GM19372 (cell line): Measurements from ENCODE around the gene NUP214.
"Not testable (repeated sequence)": the region's sequence is repeated elsewhere in the genome, so short reads cannot be mapped to it uniquely, and the experiment has no call there.

Source experiments
- ATAC-seq: cut with Tn5 transposase; IDR thresholded peaks from one replicate; pipeline ENCODE4 v1.9.1; 2021; ENCODE audit warnings: mild to moderate bottlenecking, low read depth, moderate library complexity; ENCODE audit not compliant: unreplicated experiment

NUP214 gene

DNA sequence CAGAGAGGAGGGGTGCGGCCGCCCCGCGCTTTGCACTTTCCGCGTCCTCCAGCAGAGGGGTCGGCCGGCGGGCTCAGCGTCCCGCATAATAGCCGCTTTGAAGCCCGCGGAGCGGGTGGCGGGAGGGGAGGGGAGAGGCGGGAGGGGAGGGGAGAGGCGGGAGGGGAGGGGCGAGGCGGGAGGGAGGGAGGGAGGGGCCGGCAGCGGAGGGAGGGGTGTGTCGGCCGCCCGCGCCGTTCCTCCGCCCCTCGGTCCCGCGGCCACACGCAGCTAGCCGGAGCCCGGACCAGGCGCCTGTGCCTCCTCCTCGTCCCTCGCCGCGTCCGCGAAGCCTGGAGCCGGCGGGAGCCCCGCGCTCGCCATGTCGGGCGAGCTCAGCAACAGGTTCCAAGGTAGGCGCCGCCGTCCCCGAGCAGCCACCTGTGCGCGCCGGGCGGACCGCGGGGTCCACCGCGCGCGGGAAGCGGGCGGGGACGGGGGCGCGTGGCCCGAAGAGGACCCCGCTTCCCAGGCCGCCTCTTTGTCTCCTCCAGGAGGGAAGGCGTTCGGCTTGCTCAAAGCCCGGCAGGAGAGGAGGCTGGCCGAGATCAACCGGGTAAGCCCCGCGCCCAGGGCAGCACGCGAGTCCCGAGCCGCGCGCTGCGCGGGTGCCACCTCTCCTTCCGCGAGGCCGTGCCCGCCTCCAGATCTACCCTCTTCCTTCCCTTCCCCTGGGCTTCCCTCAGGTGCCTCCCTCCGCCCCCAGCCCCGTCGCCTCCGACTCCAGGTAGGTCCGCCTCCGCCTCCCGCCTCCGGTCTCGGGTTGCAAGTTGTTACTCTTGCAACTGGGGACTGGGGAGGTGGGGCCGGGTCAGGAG is 28.9 kb upstream of the NUP214 start, which contains the start of gene AIF1L:
AIF1L (plus strand) TSS at position 263 of the 857 bp plus-strand sequence; CDS start at position 362, 99 bp downstream.
- ATAC-seq = no peak

DNA sequence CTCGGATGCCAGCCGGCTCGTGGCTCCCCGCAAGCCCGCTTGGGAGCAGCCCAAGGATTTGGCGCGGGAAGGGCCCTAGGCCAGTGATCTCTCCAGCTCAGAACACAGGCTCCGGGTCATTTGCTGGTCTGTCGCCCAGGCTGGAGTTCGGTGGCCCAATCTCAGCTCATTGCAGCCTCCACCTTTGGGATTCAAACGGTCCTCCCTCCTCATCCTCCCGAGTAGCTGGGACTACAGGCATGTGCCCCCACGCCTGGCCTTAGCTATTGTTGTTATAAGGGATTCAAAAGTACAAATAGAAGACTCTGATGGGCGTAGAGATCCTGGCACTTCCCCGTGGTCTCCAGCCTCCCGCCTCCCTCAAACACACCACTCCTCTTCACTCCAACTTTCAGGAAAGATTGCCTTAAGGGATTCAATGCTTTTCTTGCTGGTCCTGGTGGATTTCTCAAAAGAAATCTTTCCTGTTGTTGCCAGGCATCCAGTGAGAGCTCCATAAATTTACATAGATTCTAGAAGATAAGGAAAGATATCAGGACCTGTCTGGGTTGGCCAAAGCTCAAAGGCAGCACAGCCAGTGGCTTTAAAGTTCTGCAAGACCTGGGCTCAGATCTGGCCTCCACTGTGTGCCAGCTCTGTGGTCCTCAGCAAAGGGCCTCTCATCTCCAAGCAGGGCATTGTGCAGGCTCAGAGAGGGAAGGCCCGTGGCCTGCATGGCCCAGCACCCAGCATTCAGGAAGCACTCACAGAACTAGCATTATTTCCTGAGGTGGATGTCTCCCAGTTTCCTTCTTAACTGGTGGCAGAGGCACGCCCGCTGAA is 28.0 kb upstream of the NUP214 start:
- ATAC-seq = no peak

DNA sequence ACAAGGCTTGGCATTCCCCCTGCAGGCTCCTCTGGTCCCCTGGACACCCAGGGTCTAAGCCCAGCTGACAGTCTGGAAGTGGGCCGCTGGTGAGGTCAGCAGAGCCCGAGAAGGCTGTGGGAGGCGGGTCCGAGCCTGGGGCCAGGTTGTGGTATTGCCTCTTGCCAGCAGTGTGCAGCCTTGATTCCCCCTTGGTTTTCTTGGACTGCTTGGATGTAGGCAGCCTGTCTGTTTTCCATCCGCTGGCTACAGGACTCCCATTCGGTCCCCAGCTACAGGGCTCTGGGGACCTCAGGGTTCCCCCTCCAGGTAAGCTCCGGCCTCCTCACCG is 27.5 kb upstream of the NUP214 start:
- ATAC-seq = no peak

DNA sequence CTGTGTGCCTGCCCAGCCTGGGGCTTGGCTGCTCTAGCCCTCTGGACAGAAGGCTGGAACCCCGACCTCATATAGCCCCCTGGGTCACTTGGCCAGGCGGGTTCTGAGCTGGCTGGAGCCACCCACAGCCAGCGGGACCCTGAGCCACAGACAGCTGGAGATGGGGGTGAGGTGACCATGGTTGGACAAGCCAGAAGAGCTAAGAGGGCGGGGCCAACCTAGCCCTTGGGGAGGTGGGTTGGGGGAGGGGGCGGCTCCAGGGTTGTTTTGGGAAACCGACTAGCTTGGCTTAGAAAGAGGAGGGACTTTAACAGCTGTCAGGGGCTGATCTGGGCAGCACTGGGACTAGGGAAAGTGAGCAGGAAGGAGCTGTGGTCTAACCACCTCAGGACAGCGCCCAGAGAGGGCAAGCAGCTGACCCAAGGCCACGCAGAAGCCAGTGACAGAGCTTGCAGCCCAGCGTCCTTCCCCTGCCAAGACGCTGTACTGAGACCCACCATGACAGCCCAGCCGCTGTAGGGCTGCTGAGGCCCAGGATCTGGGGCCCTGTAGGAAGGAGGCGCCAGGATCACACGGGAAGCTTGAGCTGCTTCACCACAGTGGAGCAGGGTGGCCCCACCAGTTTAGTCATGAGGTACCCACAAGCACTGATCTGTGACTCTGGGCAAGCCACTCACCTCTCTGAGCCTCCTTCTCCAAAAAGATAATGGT is 26.8 kb upstream of the NUP214 start:
- ATAC-seq = no peak

DNA sequence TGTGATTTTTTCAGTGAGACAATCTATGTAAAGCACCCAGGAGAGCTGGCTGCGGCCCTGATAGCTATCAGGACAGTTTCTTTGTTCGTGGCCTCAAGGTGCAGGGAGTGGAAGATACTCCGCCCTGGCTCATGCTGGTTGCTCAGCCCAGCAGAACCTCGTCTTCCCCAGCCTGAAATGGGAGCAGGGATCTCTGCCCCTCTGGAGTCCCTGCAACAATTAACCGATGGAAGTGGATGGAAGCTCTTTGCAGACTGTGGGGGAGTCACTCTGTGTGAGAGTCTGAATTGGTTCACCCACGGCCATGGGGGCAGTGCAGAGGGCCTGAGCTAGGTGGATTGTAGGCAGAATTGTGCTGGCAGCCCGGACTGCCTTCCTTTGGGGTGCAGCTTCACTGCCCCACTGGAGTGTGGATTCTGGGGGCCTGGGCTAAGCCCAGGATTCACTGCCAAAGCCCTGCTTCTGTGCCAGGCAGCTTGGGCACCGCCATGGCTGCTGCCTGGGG is 26.2 kb upstream of the NUP214 start:
- ATAC-seq = no peak

DNA sequence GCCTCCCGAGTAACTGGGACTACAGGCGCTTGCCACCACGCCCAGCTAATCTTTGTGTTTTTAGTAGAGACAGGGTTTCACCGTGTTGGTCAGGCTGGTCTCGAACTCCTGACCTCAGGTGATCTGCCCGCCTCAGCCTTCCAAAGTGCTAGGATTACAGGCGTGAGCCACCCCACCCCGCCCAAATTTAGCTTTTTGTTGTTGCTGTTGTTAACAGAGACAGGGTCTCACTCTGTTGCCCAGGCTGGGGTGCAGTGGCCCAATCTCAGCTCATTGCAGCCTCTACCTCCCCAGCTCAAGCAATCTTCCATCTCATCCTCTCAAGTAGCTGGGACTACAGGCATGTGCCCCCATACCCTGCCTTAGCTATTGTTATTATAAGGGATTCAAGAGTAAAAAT is 25.5 kb upstream of the NUP214 start:
- not testable (repeated sequence) for ATAC-seq

DNA sequence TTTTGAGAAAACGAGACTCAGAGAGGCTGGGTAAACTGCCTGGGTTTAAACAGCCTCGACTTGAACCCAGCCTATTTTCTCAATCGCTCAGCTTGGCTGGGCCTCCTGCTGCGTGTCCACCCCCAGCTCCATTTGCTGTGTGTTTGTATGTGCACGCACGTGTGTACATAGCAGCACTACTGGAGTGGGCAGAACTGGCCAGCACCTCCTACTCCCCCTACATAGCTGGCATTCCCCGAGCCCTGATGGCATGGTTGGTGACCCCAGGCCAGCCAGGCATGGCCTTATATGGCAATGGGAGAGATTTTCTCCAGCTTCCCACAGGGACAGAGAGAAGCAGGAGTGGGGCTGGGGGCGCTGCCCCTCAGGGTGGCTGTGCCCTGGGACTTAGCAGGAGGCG is 24.9 kb upstream of the NUP214 start:
- no peak for ATAC-seq

DNA sequence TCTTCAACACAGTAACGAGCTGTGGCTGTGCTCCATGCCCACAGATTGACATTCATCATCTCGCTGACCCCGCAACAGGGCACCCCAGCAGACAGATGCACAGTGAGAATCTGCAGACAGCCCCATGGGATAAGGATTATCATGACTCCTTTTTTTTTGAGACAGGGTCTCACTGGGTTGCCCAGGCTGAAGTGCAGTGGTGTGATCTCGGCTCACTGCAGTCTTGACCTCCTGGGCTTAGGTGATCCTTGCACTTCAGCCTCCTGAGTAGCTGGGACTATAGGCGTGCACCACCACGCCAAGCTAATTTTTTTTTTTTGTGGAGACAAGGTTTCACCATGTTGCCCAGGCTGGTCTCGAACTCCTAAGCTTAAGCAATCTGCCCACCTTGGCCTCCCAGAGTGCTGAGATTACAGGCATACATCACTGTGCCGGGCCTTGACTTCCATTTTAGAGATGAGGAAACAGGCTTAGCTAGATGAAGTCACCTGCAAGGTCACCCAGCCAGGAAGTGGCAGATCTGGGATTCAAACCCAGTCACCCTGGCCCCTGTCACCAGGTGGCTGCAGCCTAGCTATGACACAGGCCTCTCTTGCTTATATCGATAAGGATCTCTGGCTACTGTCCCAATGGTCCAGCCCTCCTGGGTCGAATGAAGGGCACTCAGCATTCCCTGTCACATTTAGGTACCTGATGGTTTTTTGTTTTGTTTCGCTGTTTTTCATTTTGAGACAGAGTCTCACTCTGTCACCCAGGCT is 24.0 kb upstream of the NUP214 start:
- no peak for ATAC-seq

DNA sequence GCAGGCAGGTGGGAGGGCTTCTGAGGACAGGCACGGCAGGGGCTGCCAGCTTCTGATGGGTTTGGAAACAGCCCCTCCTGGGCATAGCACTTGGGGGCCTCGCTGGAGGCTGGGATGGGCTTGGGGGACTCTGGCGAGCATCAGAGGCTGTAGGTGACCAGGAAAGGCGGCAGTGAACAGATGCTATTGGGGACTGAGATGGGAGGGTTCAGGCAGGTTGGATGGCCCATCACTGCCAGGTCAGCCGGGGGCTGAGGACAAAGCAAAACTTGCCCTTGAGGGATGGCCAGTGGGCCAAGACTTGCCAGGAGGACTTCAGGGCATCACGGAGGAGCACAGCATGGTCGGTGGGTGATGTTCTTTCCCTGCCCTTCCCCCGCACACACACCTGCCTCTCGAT is 22.4 kb upstream of the NUP214 start:
- no peak for ATAC-seq

DNA sequence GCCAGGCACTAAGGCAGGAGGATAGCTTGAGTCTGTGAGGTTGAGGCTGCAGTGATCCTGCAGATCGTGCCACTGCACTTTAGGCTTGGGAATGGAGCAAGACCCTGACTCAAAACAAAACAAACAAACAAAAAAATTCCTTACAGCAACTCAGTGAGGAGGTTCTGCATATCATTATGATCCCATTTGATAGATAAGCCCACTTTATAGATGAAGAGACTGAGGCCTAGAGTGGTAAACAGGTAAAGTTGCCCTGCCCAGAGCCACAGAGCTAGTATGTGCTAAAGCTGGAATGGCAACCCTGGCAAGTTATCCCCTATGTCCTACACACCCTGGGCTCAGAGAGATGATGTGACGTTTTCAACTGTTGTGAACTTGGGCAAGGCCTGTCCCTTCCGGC is 21.9 kb upstream of the NUP214 start:
- ATAC-seq = no peak

DNA sequence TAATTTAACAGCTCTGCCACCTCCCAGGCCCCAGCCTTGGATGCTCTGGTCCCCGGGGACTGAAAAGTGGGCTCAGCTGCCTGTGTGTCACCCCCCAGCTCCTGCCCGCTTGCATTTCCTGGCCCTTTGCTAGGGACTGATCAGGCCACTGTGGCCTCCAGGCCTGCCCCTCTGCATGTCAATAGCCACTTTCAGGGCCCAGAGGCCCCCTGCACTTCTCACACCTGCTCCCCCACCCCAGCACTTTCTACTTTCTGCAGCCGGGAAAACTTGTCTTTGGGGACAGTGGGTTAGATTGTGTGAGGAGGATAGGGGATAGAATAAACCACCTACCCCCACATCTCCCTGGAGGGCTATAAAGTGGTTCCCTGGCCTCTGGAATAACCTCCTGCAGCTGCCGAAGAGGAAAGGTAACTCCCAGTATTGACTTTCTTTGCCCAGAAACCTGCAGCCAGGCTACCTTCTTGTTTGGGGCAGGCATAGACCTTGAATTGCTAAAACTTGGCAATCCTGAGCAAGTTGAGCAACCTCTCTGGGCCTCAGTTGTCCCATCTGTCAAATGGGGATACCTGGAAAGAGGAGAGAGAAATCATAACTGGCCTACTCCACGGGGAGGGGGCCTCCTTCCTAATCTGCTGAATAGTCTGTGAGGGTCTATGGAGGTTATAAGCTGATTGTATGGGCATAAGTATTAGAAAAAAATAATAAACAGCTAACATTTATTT is 21.2 kb upstream of the NUP214 start:
- no peak for ATAC-seq

DNA sequence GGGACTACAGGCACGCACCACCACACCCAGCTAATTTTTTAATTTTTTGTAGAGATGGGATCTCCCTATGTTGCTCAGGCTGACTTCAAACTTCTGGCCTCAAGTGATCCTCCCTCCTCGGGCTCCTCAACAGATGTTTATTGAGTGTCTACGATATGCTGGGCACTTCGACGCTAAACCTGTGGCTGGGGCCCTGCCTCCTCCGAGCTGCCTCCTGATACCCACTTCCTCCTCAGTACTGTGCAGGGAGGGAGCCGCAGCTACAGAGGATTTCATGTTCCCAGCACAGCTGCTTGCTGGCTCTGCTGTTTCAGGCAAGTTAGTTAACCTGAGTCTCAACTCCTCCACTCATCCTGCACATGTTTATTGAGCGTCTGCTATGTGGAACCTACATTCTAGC is 19.4 kb upstream of the NUP214 start:
- no peak for ATAC-seq

DNA sequence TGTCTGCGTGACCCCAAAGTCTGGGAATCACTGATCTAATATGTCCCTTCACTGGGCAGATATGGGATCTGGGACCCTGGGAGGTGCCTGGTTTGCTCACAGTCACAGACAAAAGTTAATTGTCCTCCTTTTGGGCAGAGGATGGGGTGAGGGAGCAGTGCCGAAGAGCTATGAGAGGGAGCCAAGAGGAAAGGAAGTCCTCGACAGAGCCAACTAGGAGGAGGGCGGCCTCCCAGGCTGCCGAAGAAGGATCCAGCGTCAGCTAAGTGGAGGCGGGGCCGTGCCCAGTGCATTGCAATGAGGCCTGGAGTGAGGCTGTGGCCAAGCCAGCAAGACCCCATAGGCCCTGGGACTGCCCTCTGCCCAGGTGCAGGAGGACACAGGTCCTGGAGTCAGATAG is 17.6 kb upstream of the NUP214 start:
- ATAC-seq = no peak

DNA sequence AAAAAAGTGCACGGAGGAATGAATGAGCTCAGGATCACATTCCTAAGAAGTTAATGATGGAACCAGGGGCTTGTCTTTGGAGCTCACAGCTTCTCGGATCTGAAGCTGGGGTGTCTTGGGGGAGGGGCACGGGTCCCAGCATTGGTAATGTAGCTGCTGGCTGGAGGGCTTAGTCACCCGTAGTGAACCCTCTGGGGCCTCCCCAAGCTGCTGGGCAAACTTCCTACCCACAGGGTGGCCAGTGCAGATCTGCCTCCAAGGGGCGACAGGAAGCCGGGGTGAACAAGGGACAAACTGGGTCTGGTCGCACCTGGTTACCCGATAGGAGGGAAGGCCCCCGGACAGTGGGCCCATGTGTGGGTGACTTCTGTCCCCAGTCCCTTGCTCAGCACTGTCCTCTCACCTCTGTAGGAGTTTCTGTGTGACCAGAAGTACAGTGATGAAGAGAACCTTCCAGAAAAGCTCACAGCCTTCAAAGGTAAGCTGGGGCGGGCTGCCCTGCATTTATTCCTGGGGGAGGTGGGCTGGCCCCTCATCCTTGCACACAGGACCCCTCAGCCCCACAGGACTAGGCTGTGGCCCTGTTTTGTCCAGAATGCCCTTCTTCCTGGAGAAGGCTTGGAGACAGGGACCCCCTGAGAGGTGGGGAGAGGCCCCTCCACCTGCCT is 14.1 kb upstream of the NUP214 start:
- no peak for ATAC-seq

DNA sequence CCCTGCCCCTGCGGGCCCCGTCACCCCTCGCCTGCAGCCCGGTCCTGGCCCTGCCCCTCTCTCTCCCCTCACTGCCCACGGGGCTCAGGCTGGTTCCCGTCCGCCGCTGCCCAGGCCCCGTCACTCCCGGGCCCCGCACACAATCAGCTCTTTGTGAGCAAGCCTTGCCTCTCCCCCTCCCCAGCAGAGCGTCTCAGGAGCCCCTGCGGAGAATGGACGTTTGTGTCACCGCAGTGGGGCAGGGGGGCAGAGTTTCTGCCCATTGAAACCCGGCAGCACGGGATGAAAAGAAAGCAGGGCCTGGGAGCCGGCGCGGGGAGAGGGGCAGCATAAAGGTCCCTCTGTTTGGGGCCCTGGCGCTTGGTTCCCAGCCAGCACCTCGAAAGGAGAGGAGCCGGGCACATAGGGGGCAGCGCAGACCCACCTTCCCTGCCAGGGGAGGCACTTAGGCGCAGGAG is 13.5 kb upstream of the NUP214 start:
- no peak for ATAC-seq

DNA sequence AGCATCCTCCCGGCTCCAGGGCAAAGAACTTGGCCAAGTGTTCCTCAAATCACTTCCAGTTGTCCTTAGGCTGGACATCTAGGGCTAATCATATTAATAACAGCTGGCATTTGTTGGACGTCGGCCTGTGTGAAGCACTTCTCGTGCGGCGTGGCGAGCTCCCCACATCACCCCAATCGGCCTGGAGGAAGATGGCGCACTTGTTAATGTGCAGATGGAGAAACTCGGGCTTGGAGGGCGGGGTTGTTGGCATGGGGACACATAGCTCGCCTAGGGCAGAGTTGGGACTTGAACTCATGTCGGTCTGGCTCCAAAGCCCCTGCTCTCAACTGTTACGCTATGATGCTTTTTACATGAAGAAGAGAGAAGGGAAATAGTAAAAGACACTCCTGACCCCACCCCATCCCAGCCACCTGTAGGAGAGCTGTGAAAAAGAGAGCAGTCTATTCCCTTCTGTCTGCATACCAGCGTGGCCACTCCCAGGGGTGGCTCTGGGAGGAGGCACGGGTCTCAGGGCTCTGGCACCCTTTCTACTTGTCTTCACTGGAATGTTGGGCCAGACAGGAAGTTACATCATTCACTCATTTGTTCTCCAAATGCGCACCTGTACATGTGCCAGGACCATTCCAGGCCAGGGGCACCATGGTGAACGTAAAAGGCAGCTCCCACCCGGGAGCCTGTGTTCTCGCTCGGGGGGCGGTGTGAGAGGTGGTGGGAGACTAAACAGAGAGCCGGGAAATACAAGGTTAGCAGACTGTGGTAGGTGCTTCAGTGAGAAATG is 12.8 kb upstream of the NUP214 start:
- ATAC-seq = no peak

DNA sequence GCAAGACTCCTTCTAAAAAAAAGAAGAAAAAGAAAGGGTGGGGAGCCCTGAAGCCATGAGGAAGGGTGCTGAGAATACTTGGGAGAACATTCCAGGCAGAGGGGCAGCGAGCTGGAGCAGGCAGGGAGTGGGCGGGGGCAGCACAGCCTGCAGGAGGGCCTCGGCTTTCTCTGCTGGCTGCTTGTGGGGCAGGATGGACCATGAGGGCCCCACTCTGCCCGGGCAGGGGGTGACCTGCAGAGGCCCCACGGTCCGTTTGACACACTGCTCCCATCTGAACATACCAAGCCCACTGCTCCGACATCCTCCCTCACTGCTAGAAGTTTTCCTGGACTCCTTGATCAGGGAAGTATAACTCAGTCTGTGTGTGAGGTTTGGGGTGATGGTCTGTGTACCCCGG is 11.7 kb upstream of the NUP214 start:
- no peak for ATAC-seq

DNA sequence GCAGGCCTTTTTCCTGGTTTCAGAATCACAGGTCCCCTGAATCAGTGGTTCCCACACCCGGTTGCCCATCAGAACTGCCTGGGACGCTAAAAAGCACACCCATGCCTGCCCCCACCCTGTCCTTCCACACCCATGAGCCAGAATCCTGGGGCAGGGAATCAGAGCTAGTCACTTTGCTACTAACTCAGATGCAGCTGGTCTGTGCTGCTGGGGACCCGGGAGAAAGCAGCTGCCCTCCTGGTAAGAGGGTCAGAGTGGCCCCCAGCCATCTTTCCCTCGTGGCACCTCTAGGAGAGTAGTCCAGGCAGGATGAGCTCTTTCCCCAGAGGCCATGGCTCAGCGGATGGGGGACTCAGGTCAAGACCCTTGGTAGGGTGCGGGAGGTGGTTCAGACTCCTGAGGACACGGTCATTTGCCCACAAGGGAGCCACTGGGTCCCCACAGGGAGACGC is 11.3 kb upstream of the NUP214 start:
- no peak for ATAC-seq
